K562 (cell line): ENCODE data around the gene DHRS13.

ENCODE experiments used
- CBX2 ChIP-seq: fragments of 200-600 bp; sonication (generic); IDR thresholded peaks from one replicate; pipeline ENCODE4 v1.6.1; 2012; ENCODE audit warnings: mild to moderate bottlenecking, low read length, inconsistent platforms; ENCODE audit not compliant: insufficient read depth, poor library complexity, severe bottlenecking
- CTCF ChIP-seq, 3 experiments: IDR thresholded peaks in 2 of 3; conservative IDR thresholded peaks in 1 of 3; 2 replicates each; pipeline ENCODE4 v1.5.1; 2011 to 2012; ENCODE audit warnings: low read length in 3 of 3, mild to moderate bottlenecking in 3 of 3, control low read depth in 2 of 3, improper control_type of control experiment in 1 of 3, inconsistent platforms in 1 of 3, low read depth in 1 of 3, mixed read lengths in 1 of 3, moderate library complexity in 1 of 3; ENCODE audit not compliant: insufficient read depth in 2 of 3
- HIVEP1 ChIP-seq: fragments of 250-450 bp; sonication (Bioruptor Pico); IDR thresholded peaks from 2 replicates; pipeline ENCODE4 v1.4.0; 2020; ENCODE audit warnings: mild to moderate bottlenecking
- MEIS2 ChIP-seq: fragments of 450-650 bp; IDR thresholded peaks from 2 replicates; pipeline ENCODE4 v1.6.1; 2014; ENCODE audit warnings: mild to moderate bottlenecking; ENCODE audit not compliant: partially characterized antibody
- PHF20 ChIP-seq: fragments of 450-650 bp; IDR thresholded peaks from 2 replicates; pipeline ENCODE4 v1.6.1; 2018; ENCODE audit not compliant: partially characterized antibody
- SPI1 ChIP-seq: IDR thresholded peaks from 2 replicates; pipeline ENCODE4 v1.6.1; 2011; ENCODE audit warnings: low read depth, low read length, control low read depth, borderline replicate concordance
- TAF1 ChIP-seq: IDR thresholded peaks from 2 replicates; pipeline ENCODE4 v1.6.1; 2011; ENCODE audit warnings: mild to moderate bottlenecking, low read length, moderate library complexity; ENCODE audit not compliant: insufficient read depth, control insufficient read depth, severe bottlenecking; ENCODE audit errors: extremely low read depth
- YY1 ChIP-seq, 3 experiments: IDR thresholded peaks; 2 replicates each; pipeline ENCODE4 v1.6.1; 2011; ENCODE audit warnings: low read length in 2 of 3, mild to moderate bottlenecking in 2 of 3, moderate library complexity in 2 of 3, borderline replicate concordance in 1 of 3, control low read depth in 1 of 3, low read depth in 1 of 3; ENCODE audit not compliant: insufficient read depth in 3 of 3, insufficient replicate concordance in 2 of 3, control insufficient read depth in 1 of 3, insufficient read length in 1 of 3; ENCODE audit errors: extremely low read depth in 1 of 3
- ZKSCAN8 ChIP-seq: fragments of 200-800 bp; sonication (Bioruptor generic); IDR thresholded peaks from 2 replicates; pipeline ENCODE4 v1.6.1; 2016; ENCODE audit warnings: missing genetic modification characterization, missing compliant biosample characterization
- ZNF639 ChIP-seq, 2 experiments: fragments of 200-800 bp in 1 of 2; sonication (Bioruptor generic) in 1 of 2; sonication (generic) in 1 of 2; formaldehyde crosslinking in 1 of 2; IDR thresholded peaks in 1 of 2; conservative IDR thresholded peaks in 1 of 2; 2 replicates each; pipeline versions ENCODE4 v1.5.0 to v1.6.1; 2016 to 2020; ENCODE audit warnings: missing compliant biosample characterization in 1 of 2, missing genetic modification characterization in 1 of 2, missing genetic modification reagents in 1 of 2

GRCh38 chr17:28899212-28899815 lies 3.6 kb downstream of the DHRS13 start:
- no peak for TF ChIP-seq MEIS2
- TF ChIP-seq ZKSCAN8, result peak; percentile 31; the same call in 1 of the 2 replicates
- no peak for TF ChIP-seq HIVEP1 (CRISPR knock-in tag)
- no peak for TF ChIP-seq SPI1
- TF ChIP-seq TAF1, result no peak
- TF ChIP-seq CBX2, result no peak
- TF ChIP-seq YY1 (IDR thresholded peaks at IDR 0.05; ENCODE audit: borderline replicate concordance in 1 of 3, control insufficient read depth in 1 of 3, extremely low read depth in 1 of 3, insufficient read depth in 3 of 3, insufficient read length in 1 of 3, insufficient replicate concordance in 2 of 3, low read depth in 1 of 3, low read length in 2 of 3), result no peak
- TF ChIP-seq PHF20, result no peak
- no peak for TF ChIP-seq ZNF639 (CRISPR knock-in tag; conservative IDR thresholded peaks at IDR 0.05 in 1 of 2, IDR thresholded peaks at IDR 0.05 in 1 of 2)
- no peak for TF ChIP-seq CTCF (IDR thresholded peaks at IDR 0.05 in 2 of 3, conservative IDR thresholded peaks at IDR 0.05 in 1 of 3; ENCODE audit: insufficient read depth in 2 of 3, low read depth in 1 of 3, low read length in 3 of 3)
